ELR (cell line): ENCODE results near the gene ZGPAT.
A peak's percentile ranks its signal among the peaks of the same experiment; 100 is the strongest.
"Not testable (repeated sequence)": the region's sequence is repeated elsewhere in the genome, so short reads cannot be mapped to it uniquely, and the experiment has no call there.

ENCODE experiments used
- DNase-seq: peaks from one replicate; pipeline ENCODE4 v3.0.0-alpha.2; 2015; ENCODE audit warnings: low read depth

The ZGPAT gene

DNA sequence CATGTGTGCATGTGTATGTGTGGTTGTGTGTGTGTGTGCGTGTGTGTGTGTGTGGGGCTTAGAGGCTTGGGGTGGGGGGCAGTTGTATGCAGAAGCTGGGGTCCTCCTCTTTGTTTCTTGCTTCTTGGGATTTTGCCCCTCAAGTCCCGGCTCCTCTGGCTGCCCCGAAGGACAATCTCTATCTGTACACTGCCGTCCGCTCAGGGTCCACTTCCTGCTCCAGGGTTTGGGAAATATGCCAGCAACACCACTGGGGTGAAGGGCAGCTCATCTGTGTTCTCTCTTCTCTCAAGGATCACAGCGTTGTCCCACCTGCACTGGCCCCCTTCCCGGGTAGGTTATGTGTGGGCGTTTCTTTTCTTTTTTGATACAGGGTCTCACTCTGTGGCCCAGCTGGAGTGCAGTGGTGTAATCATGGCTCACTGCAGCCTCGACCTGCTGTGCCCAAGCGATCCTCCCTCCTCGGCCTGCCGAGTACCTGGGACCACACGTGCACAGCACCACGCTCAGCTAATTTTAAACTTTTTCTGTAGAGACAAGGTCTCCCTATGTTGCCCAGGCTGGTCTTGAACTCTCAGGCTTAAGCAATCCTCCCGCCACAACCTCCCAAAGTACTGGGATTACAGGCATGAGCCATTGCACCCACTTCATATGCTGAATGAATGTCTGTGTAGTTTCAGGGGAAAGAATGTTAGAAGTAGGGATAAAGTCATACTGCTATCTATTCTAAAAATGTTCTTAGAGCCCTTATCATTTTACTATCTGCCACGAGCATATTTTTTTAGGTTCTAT is 57.4 kb downstream of the ZGPAT start:
- DNase-seq, result no peak

DNA sequence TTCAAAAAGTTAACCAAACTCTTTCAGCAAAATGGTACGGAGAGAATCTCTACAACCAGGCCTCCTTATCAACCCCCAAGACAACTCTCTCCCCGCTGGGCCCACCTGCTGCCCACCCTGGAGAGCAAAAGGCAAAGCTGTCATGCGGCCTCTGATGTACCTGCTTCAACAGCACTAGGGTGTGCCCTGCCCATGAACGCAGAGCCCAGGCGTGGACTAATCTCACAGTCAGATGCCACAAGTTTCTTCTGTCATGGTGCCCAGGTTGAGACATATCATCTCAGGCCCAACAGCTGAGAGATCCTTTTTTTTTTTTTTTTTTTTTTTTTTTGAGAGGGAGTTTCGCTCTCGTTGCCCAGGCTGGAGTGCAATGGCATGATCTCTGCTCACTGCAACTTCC is 58.1 kb downstream of the ZGPAT start:
- DNase-seq, result no peak

- DNase-seq, result no peak
Measured at GRCh38 chr20:63766695-63767426, 59.0 kb downstream of the ZGPAT start.

DNA sequence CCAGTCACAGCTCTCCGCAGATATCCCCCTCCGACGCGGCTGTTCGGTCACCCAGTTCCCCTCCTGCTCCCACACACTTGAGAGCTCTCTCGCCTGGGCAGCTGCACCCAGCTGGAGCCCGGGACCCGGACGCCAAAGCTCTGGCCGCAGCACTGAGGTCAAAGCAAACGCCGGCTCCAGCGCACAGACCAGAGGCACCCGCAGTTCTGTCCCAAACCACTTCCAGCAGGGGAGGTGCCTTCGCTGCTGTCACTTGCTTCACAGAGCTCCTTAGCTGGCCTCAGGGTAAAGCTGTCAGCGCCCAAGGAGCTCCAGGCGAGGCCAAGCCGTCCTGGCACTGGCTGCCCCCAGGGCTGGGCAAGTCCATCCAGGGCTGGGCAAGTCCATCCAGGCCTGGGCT is 59.6 kb downstream of the ZGPAT start:
- DNase-seq, result no peak

GRCh38 chr20:63767886-63768285 is 60.0 kb downstream of the ZGPAT start:
- DNase-seq, result no peak

DNA sequence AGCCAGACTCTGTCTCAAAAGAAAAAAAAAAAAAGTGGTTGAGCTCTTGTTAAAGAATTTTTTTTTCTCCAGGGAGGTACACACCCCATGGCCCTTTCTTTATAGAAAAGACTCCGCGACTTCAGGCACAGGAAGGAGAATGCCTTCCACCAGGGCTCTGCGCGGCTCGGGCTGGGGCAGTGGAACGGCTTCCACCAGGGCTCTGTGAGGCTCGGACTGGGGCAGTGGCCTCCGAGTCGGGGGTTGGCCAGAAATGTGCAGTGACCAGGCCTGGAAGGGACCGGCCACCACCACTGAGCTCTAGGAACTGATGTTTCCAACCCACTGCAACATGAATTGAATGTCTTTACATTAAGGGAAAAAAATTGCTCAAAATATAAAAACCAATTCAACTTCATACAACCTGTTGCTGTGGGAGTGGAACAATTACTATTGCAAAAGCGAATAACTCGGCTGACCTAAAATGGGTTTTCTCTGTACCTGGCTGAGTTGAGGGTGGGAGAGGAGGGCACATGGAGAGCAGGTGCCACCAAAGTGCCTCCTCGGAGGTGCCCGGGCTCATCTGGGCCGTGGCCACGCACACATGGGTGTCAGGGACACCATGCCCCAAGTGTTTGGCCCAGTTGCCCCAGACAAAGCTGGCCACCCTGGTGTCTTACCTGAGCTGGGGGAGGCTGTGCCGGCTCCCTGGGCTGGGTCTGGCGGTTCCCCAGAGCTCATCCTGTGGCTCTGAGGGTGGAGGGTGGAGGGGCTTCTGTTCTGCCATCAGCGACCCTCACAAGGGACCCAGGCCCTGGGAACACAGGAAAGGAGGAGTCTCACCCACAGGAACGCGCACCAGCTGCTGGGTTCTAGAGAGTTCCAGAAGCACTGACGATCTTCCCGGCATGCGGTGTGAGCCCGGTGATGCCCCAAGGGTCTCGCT is 61.0 kb downstream of the ZGPAT start:
- no peak for DNase-seq

DNA sequence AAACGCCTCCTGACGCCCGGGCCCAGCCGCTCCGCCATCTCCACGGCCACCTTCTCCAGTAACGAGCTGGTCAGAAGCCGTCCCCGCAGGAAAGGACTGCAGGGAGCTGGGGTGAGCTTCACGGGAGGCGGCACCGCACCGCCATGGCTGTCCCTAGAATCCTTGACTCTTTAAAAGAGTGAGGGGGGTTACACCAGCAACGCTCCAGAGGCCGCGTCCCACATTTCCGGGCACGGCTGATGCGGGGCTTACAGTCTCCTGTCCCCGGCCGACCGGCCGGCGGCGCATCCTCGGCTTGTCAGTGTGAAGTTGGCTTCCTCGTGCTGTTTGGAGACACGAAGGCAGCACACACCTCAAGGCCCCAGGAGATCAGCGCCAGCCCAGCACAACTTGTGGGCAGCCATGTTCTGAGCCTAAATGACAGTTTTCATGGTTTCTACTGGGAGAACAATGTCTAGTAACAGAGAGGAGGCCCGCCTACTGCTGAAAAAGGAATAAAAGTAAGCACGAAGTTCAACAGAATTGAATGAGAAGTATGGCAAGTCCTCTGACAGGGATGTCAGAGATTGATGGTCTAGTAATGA is 62.1 kb downstream of the ZGPAT start:
- DNase-seq, result no peak

DNA sequence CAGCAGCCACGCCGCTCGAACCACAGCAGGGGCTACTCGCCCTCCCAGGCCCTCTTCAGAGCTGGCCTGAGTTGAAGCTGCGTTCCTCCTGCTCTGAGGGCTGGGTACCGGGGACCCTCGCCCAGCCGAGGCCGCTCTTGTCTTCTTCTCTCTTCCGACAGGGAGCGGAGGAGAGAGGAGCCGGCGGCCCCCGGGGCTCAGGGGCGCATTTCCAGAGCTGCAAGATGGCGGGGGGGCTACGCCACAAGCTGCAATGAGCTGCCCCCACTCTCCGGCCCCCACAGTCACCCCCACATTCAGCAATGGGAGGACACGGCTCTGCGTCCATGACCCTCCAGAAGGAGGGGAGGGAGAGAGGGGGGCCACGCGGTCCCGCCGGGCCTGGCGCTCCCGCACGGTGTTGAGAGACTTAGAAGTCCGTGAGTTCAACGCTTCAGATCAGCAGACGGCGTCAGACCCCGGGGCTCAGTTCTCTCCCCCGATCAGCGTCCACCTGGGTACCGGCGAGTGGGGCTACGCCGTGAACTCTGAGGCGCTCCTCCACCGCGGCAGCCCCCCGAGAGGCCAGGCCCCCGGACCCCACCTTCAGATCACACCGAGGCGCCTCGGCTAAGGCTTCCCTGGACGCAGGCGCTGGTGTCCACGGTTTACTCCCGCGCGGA is 63.3 kb downstream of the ZGPAT start:
- no peak for DNase-seq

DNA sequence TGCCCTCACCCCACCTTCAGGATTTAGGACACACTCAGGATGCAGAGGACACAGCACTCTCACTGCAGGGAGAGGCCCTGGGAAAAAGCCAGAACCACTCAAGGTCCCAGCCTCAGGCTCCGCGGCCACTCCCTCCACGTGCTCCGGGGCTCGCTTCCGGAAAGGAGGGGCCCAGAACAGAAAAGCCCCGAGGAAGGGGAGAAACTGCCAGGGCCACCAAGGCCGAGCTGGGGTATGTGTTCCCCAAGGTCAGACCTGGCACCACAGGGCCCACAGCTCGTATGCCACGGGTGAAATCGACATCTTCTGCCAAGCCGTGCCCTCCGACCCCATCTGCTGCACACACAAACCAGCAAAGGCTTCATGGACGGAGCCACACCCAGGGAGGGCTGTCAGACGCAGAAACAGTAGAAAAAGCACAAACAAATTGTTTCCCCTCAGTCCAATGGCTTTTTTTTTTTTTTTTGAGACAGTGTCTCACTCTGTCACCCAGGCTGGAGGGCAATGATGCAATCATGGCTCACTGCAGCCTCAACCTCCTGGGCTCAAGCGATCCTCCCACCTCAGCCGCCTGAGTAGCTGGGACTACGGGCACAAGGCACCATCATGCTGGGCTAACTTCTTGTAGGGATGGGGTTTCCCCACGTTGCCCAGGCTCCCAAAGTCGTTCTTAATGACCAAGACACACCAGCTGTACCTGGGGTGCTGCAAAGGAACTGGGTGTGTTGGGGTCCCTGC is 65.1 kb downstream of the ZGPAT start:
- peak; percentile 42 for DNase-seq

- DNase-seq, result no peak
Measured at GRCh38 chr20:63773571-63774241, 65.9 kb downstream of the ZGPAT start.

GRCh38 chr20:63774306-63774705 is 66.5 kb downstream of the ZGPAT start:
- no peak for DNase-seq

GRCh38 chr20:63775096-63775978 is 67.5 kb downstream of the ZGPAT start:
- DNase-seq, result peak; percentile 45

GRCh38 chr20:63776875-63777274 is 69.0 kb downstream of the ZGPAT start:
- DNase-seq, result not testable (repeated sequence)

- DNase-seq, result no peak
Measured at GRCh38 chr20:63777614-63778013, 69.8 kb downstream of the ZGPAT start.

DNA sequence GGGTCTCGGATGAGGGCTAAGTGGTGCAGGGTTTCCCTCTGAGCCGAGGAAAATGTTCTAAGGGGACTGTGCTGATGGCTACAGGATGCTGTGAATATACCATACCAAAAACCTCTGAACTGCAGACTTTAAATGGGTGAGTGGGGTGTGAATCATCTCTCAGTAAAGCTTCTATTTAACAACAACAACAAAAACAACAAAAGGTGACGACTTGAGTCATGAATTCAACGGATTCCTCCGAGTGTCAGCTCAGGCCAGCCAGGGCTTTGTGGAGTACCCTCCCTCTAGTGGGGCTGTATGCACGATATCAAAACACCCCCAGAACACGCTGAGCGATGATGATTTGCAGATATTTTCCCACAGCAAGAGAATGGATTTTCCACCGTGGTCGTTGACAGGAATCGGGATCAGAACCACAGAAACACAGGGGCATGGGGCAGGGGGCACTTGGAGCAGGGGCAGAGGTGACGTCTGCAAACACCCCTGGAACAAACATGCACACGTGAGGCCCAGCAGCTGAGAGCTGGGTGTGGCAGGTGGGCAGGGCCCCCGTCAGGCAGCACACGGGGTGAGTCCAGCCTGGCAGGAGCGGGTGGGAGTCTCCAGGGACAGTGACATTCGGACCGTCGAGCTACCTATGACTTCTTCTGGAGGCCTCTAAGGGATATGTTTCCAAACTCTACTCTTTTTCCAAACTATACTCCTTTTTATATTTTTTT is 70.4 kb downstream of the ZGPAT start:
- DNase-seq, result peak; percentile 70

DNA sequence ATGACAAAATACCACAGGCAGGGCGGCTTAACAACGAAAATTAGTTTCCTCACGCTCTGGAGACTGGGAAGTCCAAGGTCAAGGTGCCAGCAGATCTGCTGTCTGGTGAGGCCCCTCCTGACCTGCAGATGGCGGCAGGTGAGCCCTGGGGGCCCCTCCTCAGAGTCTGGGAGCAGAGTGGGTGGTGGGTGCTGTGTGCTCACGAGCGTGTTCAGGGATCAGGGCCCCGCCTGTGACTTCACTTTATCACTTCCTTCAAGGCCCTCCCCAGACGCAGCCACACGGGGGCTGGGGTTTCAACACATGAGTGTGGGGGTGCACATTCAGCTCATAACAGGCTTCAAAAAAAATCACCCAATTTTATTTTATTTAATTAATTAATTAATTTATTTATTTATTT is 71.0 kb downstream of the ZGPAT start:
- DNase-seq, result no peak

DNA sequence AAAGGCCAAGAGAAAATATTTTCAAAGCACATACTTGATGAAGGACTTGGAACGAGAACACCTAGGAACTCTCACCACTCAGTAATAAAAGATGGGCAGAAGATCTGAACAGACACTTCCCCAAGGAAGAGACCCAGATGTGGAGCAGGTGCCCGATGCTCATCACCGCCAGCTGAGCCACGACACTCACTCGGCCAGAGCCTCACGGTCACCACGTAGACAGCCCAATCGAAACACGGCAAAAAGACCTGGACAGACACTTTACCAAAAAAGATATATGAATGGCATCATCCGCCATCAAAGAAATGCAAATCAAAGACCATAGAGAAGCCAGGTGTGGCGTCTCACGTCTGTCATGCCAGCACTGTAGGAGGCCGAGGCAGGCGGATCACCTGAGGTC is 73.3 kb downstream of the ZGPAT start:
- no peak for DNase-seq

GRCh38 chr20:63782051-63782471 is 74.2 kb downstream of the ZGPAT start:
- no peak for DNase-seq
